Esophagus muscularis mucosa (tissue), 4 donors: Measurements from ENCODE around the gene TBC1D21. TPM values are rescaled to one million over a fixed set of nuclear protein-coding genes. Genes with fewer than 3 reads are reported as not detected.
A peak's percentile ranks its signal among the peaks of the same experiment; 100 is the strongest.

Experiments used
- DNase-seq: peaks from one replicate; pipeline ENCODE4 v3.0.0-alpha.2; 2017; ENCODE audit errors: extremely low spot score
- H3K27ac ChIP-seq, 4 donors: fragments of 200-600 bp; sonication (generic); replicated peaks in 1 of 4; 1 replicate in 3 of 4; 2 replicates in 1 of 4; pipeline ENCODE4 v1.5.1; 2016 to 2019; ENCODE audit warnings: mild to moderate bottlenecking in 1 of 4
- H3K27me3 ChIP-seq, 4 donors: fragments of 200-600 bp; sonication (generic); one replicate each; pipeline versions ENCODE4 v1.5.1 to v1.6.0; 2016 to 2019
- H3K36me3 ChIP-seq, 4 donors: fragments of 200-600 bp; sonication (generic); one replicate each; pipeline ENCODE4 v1.5.1; 2016 to 2019
- H3K4me1 ChIP-seq, 4 donors: fragments of 200-600 bp; sonication (generic); one replicate each; pipeline ENCODE4 v1.5.1; 2016 to 2019
- H3K4me3 ChIP-seq, 4 donors: fragments of 200-600 bp; sonication (generic); 1 replicate in 2 of 4; 2 replicates in 2 of 4; pipeline ENCODE4 v1.5.1; 2016 to 2019; ENCODE audit warnings: mild to moderate bottlenecking in 4 of 4, moderate library complexity in 1 of 4
- H3K9me3 ChIP-seq, 4 donors: fragments of 200-600 bp; sonication (generic); 1 replicate in 3 of 4; 2 replicates in 1 of 4; pipeline ENCODE4 v1.5.1; 2016 to 2019
- EP300 ChIP-seq: sonication (generic); formaldehyde crosslinking; IDR thresholded peaks from one replicate; pipeline ENCODE4 v1.6.1; 2017; ENCODE audit warnings: antibody characterized with exemption
- POLR2A ChIP-seq: fragments of 450-650 bp; IDR thresholded peaks from one replicate; pipeline ENCODE4 v1.6.1; 2017; ENCODE audit warnings: antibody characterized with exemption, moderate library complexity, mild to moderate bottlenecking, low read depth
- POLR2AphosphoS5 ChIP-seq, 2 donors: sonication (generic); formaldehyde crosslinking; IDR thresholded peaks; one replicate each; pipeline ENCODE4 v1.6.1; 2017; ENCODE audit warnings: antibody characterized with exemption in 2 of 2
- WGBS: methylation state at CpG from one replicate; pipeline ENCODE4 v1.1.5; 2018; 5-methylcytosine and 5-hydroxymethylcytosine counted together
- intact Hi-C: fragments of 100-400 bp; cut with DNase I; formaldehyde crosslinking; loops from one replicate; pipeline ENCODE4 v1.15.1; 2023
- total RNA-seq, 4 donors: library from RNA; depleted of rRNA; stranded (reverse); fragments of >200 nt; gene quantifications; one replicate each; pipeline versions ENCODE4 v1.1.0 to v1.2.1, GENCODE V29; 2016
- TF ChIP-seq, protein P1 (sequence below), 3 experiments: fragments of 200-600 bp in 2 of 3; fragments of 450-650 bp in 1 of 3; sonication (generic) in 2 of 3; IDR thresholded peaks; one replicate each; pipeline ENCODE4 v1.5.1; 2017 to 2019; ENCODE audit warnings: antibody characterized with exemption in 3 of 3, mild to moderate bottlenecking in 2 of 3, moderate library complexity in 1 of 3

TBC1D21 gene
- total RNA-seq, 4 donors from 2014 or later, result not detected

DNA sequence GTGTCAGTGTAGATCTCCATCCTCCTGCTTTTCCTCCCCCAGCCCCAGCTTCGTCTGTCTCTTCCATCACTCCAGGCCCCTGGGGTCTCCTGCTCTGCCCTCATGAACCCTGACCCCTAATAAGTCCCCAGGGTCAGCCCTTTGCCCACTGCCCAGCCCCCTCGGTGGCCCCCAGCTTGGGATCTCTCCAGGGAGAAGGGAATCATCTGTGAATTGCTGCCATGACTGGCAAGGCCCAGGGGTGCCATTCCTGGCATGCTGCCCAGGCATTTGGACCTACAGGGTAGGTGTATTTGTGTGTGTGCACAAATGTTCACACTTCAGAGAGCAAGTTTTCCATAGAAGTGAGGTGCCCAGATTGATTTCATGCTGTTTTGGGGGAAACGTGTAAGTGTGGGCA is 5.9 kb upstream of the TBC1D21 start:
- H3K36me3 ChIP-seq, result no peaks in the 10 kb centered on the region
- peaks cover 0 to 57% (median 0%) of the 10 kb centered on the region in 4 donors for H3K27me3 ChIP-seq
- peaks cover 0 to 9% (median 3%) of the 10 kb centered on the region in 4 donors for H3K4me1 ChIP-seq
- 66% methylated on average over 3 of the region's 3 CpGs for WGBS
- H3K9me3 ChIP-seq, result no peaks in the 10 kb centered on the region
- intact Hi-C loops, result no loop called here
- H3K27ac ChIP-seq, result no peak overlapping the region
- no peak overlapping the region for H3K4me3 ChIP-seq
- no peak for DNase-seq
- TF ChIP-seq, protein P1, sequence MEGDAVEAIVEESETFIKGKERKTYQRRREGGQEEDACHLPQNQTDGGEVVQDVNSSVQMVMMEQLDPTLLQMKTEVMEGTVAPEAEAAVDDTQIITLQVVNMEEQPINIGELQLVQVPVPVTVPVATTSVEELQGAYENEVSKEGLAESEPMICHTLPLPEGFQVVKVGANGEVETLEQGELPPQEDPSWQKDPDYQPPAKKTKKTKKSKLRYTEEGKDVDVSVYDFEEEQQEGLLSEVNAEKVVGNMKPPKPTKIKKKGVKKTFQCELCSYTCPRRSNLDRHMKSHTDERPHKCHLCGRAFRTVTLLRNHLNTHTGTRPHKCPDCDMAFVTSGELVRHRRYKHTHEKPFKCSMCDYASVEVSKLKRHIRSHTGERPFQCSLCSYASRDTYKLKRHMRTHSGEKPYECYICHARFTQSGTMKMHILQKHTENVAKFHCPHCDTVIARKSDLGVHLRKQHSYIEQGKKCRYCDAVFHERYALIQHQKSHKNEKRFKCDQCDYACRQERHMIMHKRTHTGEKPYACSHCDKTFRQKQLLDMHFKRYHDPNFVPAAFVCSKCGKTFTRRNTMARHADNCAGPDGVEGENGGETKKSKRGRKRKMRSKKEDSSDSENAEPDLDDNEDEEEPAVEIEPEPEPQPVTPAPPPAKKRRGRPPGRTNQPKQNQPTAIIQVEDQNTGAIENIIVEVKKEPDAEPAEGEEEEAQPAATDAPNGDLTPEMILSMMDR (IDR thresholded peaks at IDR 0.05), result no peak
- no peak for TF ChIP-seq POLR2A
- no peak for TF ChIP-seq POLR2AphosphoS5 (IDR thresholded peaks at IDR 0.05)
- TF ChIP-seq EP300, result no peak

DNA sequence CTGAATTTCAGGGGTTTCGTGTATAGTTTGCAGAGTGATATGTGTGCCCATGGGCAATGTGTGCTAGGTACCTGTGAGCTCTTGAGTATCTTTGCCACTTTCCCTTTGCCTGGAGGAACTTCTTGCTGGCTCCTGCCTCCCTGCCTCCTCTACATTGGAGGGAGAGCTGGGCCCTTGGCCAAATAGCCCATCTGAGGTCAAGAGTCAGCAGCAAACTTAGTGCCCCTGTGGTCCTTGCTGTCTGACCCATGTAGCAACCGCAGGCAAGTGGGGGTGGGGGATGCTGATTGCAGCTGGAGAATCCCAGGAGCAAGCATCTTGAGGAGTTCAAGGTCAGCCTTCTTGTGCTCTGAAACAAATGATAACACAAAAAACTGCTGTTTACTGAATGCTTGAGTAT is 5.4 kb upstream of the TBC1D21 start:
- 69% methylated on average over 2 of the region's 2 CpGs for WGBS

DNA sequence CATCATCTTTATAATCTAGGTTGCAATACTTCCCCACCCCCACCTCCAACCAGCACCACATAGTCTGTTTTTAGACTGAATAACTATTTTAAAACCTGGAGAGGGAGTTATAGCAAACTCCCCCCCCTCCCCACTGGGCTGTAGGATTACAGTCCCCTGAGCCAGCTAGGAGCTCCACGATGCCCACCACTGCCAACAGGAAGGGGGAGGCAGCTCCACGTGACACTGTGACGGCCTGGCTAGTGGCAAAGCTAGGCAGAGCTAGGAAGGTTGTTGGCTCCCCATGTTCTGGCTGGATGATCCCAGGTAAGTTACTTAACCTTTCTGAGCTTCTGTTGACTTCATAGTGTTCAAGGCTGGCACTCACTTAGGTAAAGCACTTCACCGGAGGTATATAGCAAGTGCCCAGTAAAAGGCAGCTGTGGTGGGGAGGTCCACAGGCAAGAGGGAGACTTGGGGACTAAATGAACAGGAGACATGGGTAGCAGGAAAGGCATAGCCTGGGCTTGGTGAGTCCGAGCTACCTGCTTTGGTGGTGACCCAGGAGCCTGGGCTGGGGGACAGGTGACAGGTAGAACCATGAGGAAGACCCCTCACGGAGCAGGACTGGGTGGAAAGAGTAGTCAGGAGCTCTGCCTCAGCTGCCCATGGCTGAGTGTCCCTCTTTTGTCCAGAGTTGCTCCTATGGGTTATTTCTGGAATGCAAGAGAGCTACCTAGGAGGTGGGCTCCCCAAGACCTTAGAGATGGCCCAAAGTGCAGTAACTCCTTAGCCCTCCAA is 4.0 kb upstream of the TBC1D21 start:
- no peak for TF ChIP-seq POLR2AphosphoS5 (IDR thresholded peaks at IDR 0.05)
- TF ChIP-seq, protein P1 (IDR thresholded peaks at IDR 0.05), result no peak
- Histone ChIP-seq H3K27ac (no peak overlapping the region), H3K9me3 (no peaks in the 10 kb centered on the region), H3K4me1 (peaks cover 0 to 9% (median 3%) of the 10 kb centered on the region in 4 donors), H3K27me3 (peaks cover 0 to 63% (median 0%) of the 10 kb centered on the region in 4 donors), H3K4me3 (no peak overlapping the region), H3K36me3 (no peaks in the 10 kb centered on the region)
- intact Hi-C loops, result no loop called here
- WGBS, result 79% methylated on average over 6 of the region's 6 CpGs
- no peak for DNase-seq

More for the DNA sequence above, 5.4 kb upstream of the TBC1D21 start:
- no peak overlapping the region for H3K27ac ChIP-seq
- H3K9me3 ChIP-seq, result no peaks in the 10 kb centered on the region
- intact Hi-C loops, result no loop called here
- no peaks in the 10 kb centered on the region for H3K36me3 ChIP-seq
- no peak overlapping the region for H3K4me3 ChIP-seq
- H3K4me1 ChIP-seq, result peaks cover 0 to 9% (median 3%) of the 10 kb centered on the region in 4 donors
- peaks cover 0 to 57% (median 0%) of the 10 kb centered on the region in 4 donors for H3K27me3 ChIP-seq
- no peak for DNase-seq
- TF ChIP-seq, protein P1 (IDR thresholded peaks at IDR 0.05), result no peak
- no peak for TF ChIP-seq EP300
- TF ChIP-seq POLR2AphosphoS5 (IDR thresholded peaks at IDR 0.05), result no peak
- no peak for TF ChIP-seq POLR2A

DNA sequence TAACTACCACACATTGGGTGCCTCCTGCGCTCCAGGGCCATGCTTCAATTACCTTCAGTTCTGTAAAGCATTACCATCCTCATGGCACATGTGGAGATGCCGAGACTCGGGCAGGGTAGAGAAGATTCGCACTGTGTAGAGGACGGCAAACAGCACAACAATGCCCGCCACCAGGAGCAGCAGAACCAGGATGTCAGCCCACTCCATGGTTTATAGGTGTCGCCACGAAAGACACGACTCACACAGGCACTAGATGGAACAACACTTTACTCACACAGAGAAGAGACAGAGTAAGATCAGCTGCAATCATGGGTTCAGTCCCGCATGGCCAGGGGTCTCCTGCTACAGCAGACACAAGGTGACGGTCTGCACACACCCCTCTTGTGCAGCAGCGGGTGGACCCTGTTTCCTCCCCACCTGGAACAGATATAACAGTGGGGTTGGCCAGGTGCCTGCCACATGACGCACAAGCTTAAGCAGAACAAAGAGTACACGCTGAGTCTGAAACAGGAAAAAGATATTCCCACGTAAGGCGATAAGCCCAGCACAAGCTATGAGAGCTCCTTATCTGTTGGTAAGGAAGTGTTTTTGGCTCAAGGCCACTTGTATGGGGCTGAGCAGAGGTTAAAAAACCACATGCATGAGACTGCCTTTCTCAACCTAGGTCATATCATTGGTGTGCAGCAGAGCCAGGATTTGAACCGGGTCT is 2.5 kb upstream of the TBC1D21 start:
- WGBS, result 67% methylated on average over 15 of the region's 17 CpGs
- intact Hi-C loops, result no loop called here
- no peak overlapping the region for H3K27ac ChIP-seq

DNA sequence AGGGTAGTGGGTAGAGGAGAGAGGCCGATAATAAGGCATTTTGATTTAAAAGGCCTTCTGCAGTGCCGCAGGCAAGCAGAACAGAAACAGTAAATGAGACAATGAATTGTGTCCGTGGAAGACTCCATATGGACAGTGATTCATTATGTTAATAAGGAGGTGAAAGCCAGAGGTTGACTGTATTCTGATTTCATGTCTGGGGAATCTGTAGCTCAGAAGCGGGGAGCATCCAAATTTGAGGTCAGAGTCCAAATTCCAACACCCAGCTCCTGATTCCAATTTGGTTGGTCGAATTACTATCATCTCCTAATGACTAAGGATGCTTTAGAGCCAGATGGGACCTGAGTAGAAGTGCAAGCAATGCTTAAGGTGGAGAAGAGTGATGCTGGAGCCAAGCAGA is 1.0 kb upstream of the TBC1D21 start:
- H3K4me1 ChIP-seq, result peaks cover 0 to 6% (median 3%) of the 10 kb centered on the region in 4 donors
- H3K27me3 ChIP-seq, result peaks cover 0 to 45% (median 0%) of the 10 kb centered on the region in 4 donors
- H3K36me3 ChIP-seq, result no peaks in the 10 kb centered on the region
- 73% methylated on average over 5 of the region's 5 CpGs for WGBS
- no peak overlapping the region for H3K4me3 ChIP-seq
- H3K9me3 ChIP-seq, result no peaks in the 10 kb centered on the region
- no peak for DNase-seq
- intact Hi-C loops, result no loop called here
- no peak overlapping the region for H3K27ac ChIP-seq
- TF ChIP-seq, protein P1 (IDR thresholded peaks at IDR 0.05), result no peak
- TF ChIP-seq POLR2AphosphoS5 (IDR thresholded peaks at IDR 0.05), result no peak
- TF ChIP-seq POLR2A, result no peak
- no peak for TF ChIP-seq EP300

More for the DNA sequence above, 2.5 kb upstream of the TBC1D21 start:
- Histone ChIP-seq H3K36me3 (no peaks in the 10 kb centered on the region), H3K4me1 (peaks cover 0 to 9% (median 3%) of the 10 kb centered on the region in 4 donors), H3K27me3 (peaks cover 0 to 60% (median 0%) of the 10 kb centered on the region in 4 donors), H3K9me3 (no peaks in the 10 kb centered on the region), H3K4me3 (no peak overlapping the region)
- no peak for TF ChIP-seq POLR2A
- no peak for TF ChIP-seq EP300
- TF ChIP-seq POLR2AphosphoS5 (IDR thresholded peaks at IDR 0.05), result peak in 1 of 2 donors; percentile 51
- DNase-seq, result no peak
